Stimulated activated CD4-positive, alpha-beta T cell treated with anti-CD3 and anti-CD28 coated beads, Interleukin-4, amount 100 ng/mL, for 24 hours (primary cell): Measurements from ENCODE around the gene ATP11C.
"Not testable (repeated sequence)": the region's sequence is repeated elsewhere in the genome, so short reads cannot be mapped to it uniquely, and the experiment has no call there.

ENCODE experiments used
- DNase-seq: peaks from one replicate; pipeline ENCODE4 v3.0.0-alpha.2; 2020

ATP11C gene

DNA sequence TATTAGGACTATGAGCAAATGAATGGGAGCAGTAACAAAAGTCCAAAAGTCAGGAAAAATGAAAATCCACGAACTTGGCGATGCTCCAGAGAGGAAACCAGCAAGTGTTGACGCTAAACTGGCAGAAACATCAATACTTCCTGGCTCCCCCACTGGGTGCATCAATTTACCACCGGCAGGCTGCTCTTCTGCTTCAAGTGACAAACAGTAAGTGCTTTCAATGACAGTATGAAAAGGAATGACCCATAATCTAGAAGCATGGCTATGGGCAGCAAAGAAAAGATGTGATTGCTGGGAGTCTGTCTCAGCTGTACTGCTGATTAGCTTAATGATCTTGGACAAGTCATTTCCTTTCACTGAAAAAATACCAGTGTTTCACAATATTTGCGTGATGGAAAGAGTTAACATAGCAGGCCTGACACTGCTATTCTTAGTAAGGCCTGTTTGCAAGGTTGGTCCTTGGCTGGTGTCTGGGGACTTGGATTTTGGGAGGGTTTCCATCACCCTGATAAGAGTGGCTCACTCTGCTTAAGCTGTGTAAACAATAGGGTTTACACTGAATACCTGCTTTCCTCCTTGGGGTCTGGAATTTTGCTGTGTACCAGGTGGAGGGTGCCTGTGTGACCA, 8.7 kb downstream of the ATP11C start:
- no peak for DNase-seq

- DNase-seq: not testable (repeated sequence)
Observed at GRCh38 chrX:139921142-139921541, 11.7 kb downstream of the ATP11C start.

- no peak for DNase-seq
Observed at GRCh38 chrX:139920316-139920715, 12.5 kb downstream of the ATP11C start.

GRCh38 chrX:139914421-139914820, 18.4 kb downstream of the ATP11C start:
- no peak for DNase-seq

GRCh38 chrX:139909712-139910111, 23.1 kb downstream of the ATP11C start:
- DNase-seq: no peak

DNA sequence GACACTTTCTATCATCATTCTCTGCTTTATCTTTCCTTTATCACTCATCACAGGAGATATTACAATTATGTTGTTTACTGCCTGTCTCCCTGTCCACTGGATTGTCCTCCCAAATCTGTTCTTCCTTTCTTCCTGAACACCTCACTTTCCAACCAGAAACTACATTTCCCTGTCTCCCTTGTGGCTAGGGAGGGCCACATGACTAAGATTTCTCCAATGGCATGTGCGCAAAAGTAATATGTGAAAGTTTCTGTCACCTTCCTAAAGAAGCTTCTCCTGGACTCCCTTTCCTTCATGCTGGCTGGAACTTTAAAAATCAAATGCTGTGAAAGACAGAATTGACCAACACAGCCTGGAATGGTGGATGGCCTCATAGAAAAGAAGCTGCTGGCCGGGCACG, 25.8 kb downstream of the ATP11C start:
- DNase-seq: no peak

- no peak for DNase-seq
Observed at GRCh38 chrX:139905743-139906142, 27.1 kb downstream of the ATP11C start.

- DNase-seq: no peak
Observed at GRCh38 chrX:139905051-139905450, 27.8 kb downstream of the ATP11C start.

DNA sequence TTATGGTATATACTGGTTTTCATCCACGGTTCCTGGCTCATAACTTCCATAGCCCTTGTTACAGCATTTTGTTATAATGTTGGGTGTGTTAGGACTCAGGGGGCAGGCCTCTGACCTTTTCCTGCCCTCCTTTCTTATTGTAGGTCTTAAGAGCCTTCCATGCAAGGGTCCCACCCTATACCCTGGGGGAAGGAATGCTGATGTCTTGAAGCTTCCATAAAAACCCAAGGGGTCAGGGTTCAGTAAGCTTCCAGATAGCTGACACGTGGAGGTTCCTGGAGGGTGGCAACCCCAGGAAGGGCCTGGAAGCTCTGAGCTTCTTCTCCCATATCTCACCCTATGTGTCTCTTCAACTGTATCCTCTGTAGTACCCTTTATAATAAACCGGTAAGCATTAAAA, 29.6 kb downstream of the ATP11C start:
- DNase-seq: no peak

DNA sequence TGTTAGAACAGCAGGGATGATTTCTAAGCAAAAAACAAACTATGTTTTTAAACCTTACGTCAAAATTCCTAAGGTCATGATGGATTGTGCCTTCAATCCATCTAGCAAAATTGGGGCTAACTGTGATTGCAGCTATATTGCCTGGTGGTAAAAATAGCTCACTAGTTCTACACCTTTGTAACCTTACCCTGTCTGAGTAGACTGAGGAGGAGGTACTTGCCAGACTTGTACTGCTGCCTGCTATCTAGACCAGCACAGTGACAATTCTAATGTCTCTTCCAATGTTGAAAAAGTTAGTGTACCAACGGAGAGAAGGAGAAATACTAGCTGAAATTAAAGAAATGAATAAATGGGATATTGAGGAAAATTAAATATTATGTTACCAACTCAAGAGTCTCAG, 30.3 kb downstream of the ATP11C start:
- DNase-seq: no peak

- no peak for DNase-seq
Observed at GRCh38 chrX:139898334-139898733, 34.5 kb downstream of the ATP11C start.

DNA sequence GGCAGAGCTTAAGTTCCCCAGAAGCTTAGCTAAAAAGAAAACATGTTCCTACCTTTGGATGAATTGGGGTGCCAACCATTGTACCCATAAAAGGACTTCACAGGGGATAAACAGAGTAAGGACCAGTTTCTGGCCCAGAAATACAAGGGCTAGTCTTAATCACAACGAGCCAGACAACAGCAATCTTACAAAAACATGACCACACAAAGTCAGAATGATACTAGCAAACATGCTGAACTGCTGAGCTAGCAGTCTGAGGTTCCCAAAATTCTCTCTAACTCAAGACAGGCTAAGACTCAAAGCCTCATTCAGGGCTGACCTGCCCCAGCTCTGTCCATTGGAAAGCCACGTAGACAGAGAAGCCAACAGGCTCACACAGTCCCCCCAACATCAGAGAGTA, 40.3 kb downstream of the ATP11C start:
- no peak for DNase-seq

DNA sequence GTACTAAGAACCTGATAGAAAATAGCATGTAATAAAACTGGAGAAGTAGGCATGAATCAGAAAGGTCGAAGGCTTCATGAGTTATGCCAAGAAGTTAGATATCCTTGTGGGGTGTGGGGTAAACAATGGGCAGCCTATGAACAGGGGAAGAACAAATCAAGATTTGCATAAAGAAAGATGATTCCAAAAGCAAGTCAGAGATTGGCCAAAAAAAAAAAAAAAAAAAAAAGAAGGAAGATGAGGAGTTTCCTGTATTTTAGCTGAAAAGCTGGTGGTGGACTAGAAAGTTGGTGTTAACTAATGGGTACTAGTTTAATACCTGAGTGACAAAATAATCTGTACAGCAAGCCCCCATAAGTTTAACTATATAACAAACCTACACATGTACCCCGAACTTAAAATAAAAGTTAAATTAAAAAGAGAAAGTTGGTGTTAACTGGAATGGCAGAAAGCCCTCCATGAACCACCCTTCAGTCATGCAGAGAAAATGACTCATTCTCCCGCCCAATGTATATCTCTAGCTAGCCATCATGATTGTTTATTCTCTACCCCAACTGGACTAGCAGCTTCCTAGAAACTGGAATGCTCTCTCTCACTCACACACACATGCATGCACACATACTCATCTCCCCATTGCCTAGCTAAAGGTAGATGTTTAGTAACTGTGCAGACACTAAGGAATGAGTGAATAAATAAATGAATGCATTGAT, 41.7 kb downstream of the ATP11C start:
- DNase-seq: no peak

DNA sequence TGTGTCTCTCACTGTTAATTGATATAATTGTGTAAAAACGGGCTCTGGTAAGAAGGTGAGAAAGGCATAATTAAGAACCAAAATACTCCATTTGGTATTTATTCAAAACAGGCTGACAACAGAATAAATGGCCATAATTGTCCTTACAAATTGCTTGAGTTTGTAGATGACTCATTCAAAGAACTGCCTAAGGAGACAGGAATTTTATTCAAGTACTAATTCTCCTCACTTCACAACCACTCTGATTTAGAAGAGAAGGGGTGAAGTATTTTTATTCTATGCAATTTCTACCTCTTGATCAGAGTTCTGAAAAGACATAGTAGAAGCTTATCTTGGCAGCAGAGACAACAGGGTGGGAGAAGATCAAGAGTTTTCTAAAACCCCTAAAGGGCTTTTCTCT, 43.1 kb downstream of the ATP11C start:
- DNase-seq: no peak

DNA sequence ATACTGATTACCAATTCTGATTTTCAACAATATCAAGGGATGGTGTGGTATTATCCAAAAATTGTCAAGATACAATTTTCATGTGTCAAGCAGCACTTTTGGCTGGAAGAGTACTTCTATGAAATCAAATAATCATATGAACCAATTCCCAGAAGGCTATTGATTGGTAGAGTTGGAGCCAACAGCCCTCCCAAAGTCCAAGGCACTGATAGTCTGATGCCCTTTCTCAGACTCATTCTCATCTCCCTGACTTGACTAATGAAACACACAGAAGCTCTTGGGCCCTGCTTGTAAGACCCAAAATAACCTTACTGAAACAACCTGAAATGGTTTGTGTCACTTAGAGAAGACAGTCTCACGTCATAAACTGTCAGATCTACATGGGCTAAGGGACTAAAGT, 48.9 kb downstream of the ATP11C start:
- no peak for DNase-seq

GRCh38 chrX:139882299-139882698, 50.6 kb downstream of the ATP11C start:
- DNase-seq: no peak

DNA sequence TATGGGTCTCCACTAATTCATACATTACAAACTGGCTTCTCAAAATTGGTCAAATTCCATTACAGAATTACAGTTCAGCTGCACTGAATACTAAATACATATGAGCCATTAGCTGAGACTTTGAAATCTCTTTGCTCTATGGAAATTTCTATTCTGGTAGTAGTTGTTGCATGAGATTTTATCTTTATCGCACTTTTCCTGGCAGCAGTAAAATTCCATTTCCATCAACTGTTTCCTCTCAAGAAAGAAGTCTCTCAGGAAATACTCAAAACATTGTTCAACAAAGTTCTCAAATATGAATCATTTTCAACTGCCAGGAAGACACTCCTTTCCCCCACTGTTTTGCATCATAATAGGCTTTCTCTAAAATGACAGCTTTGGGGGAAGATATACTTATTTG, 51.3 kb downstream of the ATP11C start:
- DNase-seq: no peak

DNA sequence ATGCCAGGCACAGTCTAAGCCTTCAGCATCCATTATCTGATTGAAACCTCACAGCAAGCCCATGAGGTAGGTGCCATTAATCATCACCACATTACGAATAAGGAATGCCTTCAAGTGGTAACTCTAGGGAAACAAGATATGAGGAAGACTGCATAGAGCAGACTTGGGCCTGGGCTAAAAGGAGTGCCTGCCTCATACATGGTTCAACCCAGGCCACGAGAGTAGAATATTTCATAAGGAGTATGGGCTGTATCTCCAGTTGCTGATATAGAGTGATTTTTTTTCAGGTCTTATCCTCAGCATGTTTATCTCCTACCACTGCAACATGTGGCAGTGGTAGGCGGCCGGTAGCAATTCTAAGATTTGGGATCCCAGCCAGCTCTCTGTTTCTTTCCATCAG, 51.7 kb downstream of the ATP11C start:
- no peak for DNase-seq

- DNase-seq: no peak
Observed at GRCh38 chrX:139877710-139878414, 55.0 kb downstream of the ATP11C start.

- DNase-seq: no peak
Observed at GRCh38 chrX:139875841-139876240, 57.0 kb downstream of the ATP11C start.

DNA sequence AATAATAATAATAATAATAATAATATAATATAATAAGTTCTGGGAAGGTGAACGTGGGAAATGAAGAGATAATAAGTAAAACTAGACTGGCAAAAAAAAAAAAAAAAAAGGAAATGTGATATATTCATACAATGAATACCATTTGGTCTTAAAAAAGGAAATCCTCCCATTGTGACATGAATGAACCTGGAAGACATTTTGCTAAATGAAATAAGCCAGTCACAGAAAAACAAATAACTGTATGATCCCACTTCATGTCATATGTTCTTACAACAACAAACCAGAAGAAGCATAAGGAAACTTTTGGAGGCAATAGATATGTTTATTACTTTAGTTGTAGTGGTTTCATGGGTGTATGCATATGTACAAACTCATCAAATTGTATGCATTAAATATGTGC, 63.1 kb downstream of the ATP11C start:
- DNase-seq: no peak

- no peak for DNase-seq
Observed at GRCh38 chrX:139864640-139865039, 68.2 kb downstream of the ATP11C start.

- no peak for DNase-seq
Observed at GRCh38 chrX:139862208-139862607, 70.6 kb downstream of the ATP11C start.

- not testable (repeated sequence) for DNase-seq
Observed at GRCh38 chrX:139856826-139857225, 76.0 kb downstream of the ATP11C start.
